Measurements from ENCODE around the gene SMOC2.

DNA sequence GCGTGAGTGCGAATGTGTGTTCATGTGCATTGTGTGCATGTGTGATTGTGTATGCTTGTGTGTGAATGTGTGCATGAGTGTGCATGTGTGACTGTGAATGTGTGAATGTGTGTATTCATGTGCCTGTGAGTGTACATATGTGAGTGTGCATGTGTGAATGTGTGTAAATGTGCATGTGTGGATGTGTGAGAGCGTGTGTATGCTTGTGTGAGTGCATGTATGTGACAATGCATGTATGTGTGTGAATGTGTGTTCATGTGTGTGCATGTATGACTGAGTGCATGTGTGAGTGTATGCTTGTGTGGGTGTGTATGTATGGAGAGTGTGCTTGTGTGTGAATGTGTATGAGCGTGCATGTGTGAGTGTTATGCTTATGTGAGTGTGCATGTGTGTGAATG is 77.4 kb downstream of the SMOC2 start:
- TF ChIP-seq, protein P1, sequence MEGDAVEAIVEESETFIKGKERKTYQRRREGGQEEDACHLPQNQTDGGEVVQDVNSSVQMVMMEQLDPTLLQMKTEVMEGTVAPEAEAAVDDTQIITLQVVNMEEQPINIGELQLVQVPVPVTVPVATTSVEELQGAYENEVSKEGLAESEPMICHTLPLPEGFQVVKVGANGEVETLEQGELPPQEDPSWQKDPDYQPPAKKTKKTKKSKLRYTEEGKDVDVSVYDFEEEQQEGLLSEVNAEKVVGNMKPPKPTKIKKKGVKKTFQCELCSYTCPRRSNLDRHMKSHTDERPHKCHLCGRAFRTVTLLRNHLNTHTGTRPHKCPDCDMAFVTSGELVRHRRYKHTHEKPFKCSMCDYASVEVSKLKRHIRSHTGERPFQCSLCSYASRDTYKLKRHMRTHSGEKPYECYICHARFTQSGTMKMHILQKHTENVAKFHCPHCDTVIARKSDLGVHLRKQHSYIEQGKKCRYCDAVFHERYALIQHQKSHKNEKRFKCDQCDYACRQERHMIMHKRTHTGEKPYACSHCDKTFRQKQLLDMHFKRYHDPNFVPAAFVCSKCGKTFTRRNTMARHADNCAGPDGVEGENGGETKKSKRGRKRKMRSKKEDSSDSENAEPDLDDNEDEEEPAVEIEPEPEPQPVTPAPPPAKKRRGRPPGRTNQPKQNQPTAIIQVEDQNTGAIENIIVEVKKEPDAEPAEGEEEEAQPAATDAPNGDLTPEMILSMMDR (IDR thresholded peaks at IDR 0.05), result no peak
- TF ChIP-seq POLR2AphosphoS5 (IDR thresholded peaks at IDR 0.05) (no peak), POLR2A (IDR thresholded peaks at IDR 0.05; ENCODE audit: low read depth) (no peak)
